ENCODE results near the gene MYO1B. TPM values are rescaled to one million over a fixed set of nuclear protein-coding genes. Genes with fewer than 3 reads are reported as not detected.

The MYO1B gene
- total and polyA plus RNA-seq, 2 of the 4 experiments (the other 2 are of a cell fraction): 57.2 to 116 TPM

DNA sequence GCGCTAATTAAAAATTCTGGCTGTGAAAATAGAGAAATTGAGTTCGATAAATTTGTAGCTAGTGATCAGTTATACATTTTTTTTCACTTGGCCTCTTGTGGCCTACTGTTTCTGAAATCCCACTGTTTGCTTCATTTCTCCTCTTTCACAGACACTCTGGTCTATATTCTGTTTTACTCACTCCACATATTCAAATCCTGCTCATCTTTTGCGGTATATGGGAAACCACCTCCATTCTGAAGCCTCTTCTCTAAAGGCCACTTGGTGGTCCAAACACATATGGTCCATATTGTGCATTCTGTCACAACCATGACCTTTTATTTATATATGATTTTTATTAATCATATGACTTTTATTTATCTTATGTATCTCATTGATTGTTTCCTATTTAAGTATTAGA lies 67.0 kb downstream of the MYO1B start:
- DNase-seq (no peak), ATAC-seq (ENCODE audit: low read depth) (no peak)
- Histone ChIP-seq H2BK5ac (ENCODE audit: low read depth, low read length, poor library complexity, severe bottlenecking) (peak overlapping the region; percentile 11), H3K9me1 (ENCODE audit: insufficient read depth, low read length) (0 out of 2 replicates have a peak, but pooled peaks cover 7% of the 10 kb centered on the region), H3K14ac (replicated peaks; ENCODE audit: low read depth, low read length) (no peak overlapping the region), H2BK20ac (ENCODE audit: low read depth, low read length) (no peak overlapping the region; the same call in 1 of the 2 replicates), H4K8ac (ENCODE audit: low read depth in 2 of 2, low read length in 2 of 2) (0 out of 4 replicates have a peak overlapping the region, but pooled peaks of 1 of the 2 experiments have one; percentile 19), H4K5ac (ENCODE audit: low read depth, low read length) (no peak overlapping the region), H3K36me3 (ENCODE audit: control insufficient read depth, insufficient read depth, low read length) (peaks cover 5% of the 10 kb centered on the region; the same call in 1 of the 2 replicates), H2BK120ac (ENCODE audit: low read depth, low read length) (no peak overlapping the region), H2BK15ac (ENCODE audit: low read depth, low read length) (no peak overlapping the region), H2AFZ (replicated peaks; ENCODE audit: low read length, poor library complexity) (no peak overlapping the region), H3K4ac (ENCODE audit: low read depth, low read length) (no peak overlapping the region), H3K9ac (ENCODE audit: low read depth, low read length) (no peak overlapping the region), H3K27ac (ENCODE audit: insufficient read depth, low read length) (no peak overlapping the region), H3K9me3 (ENCODE audit: control insufficient read depth, insufficient read depth, low read length) (no peaks in the 10 kb centered on the region), H3K4me2 (ENCODE audit: low read depth, low read length) (no peak overlapping the region), H3K23ac (ENCODE audit: low read depth, low read length) (no peak overlapping the region), H3K79me1 (ENCODE audit: low read depth in 1 of 2, low read length in 2 of 2) (peaks cover 30 to 74% of the 10 kb centered on the region in 2 experiments), H3K56ac (ENCODE audit: extremely low read depth, insufficient read depth, low read length) (no peak overlapping the region), H4K20me1 (ENCODE audit: insufficient read depth, low read length) (peaks cover 3% of the 10 kb centered on the region; the same call in 1 of the 2 replicates), H4K91ac (ENCODE audit: insufficient read depth, low read depth, low read length) (no peak overlapping the region), H3K4me1 (ENCODE audit: control insufficient read depth, insufficient read depth, low read length) (peaks cover 15% of the 10 kb centered on the region), H3K4me3 (ENCODE audit: insufficient read depth, low read depth, low read length) (no peak overlapping the region), H3K27me3 (ENCODE audit: control insufficient read depth, insufficient read depth, low read length) (no peaks in the 10 kb centered on the region), H3K18ac (ENCODE audit: low read depth, low read length) (no peak overlapping the region), H2AK5ac (ENCODE audit: low read depth, low read length) (no peak overlapping the region), H2AK9ac (replicated peaks; ENCODE audit: low read depth, low read length, poor library complexity) (no peak overlapping the region)
- dilution Hi-C loops (cut with HindIII; ENCODE audit: low sequenced_read_pairs, unreplicated experiment): no loop called here
- TF ChIP-seq POLR2A (IDR thresholded peaks at IDR 0.05; ENCODE audit: low read depth, low read length) (no peak), CHD1 (IDR thresholded peaks at IDR 0.05; ENCODE audit: low read depth, low read length) (no peak), FOS (IDR thresholded peaks at IDR 0.05; ENCODE audit: low read depth, low read length) (no peak), RCOR1 (IDR thresholded peaks at IDR 0.05; ENCODE audit: insufficient replicate concordance, low read length) (no peak), RAD21 (IDR thresholded peaks at IDR 0.05; ENCODE audit: low read length) (no peak), NFE2L2 (IDR thresholded peaks at IDR 0.05; ENCODE audit: low read depth, low read length) (no peak), MAZ (IDR thresholded peaks at IDR 0.05; ENCODE audit: borderline replicate concordance, low read depth, low read length) (no peak), CEBPB (IDR thresholded peaks at IDR 0.05; ENCODE audit: low read depth, low read length) (no peak), RFX5 (IDR thresholded peaks at IDR 0.05; ENCODE audit: low read depth, low read length) (no peak), BHLHE40 (IDR thresholded peaks at IDR 0.05; ENCODE audit: low read depth, low read length) (no peak), SMC3 (IDR thresholded peaks at IDR 0.05; ENCODE audit: low read depth, low read length) (no peak), MAFK (IDR thresholded peaks at IDR 0.05; ENCODE audit: low read depth, low read length) (no peak), MXI1 (IDR thresholded peaks at IDR 0.05; ENCODE audit: borderline replicate concordance, low read depth, low read length) (no peak)
- TF ChIP-seq, protein P1, sequence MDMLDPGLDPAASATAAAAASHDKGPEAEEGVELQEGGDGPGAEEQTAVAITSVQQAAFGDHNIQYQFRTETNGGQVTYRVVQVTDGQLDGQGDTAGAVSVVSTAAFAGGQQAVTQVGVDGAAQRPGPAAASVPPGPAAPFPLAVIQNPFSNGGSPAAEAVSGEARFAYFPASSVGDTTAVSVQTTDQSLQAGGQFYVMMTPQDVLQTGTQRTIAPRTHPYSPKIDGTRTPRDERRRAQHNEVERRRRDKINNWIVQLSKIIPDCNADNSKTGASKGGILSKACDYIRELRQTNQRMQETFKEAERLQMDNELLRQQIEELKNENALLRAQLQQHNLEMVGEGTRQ (IDR thresholded peaks at IDR 0.05; ENCODE audit: low read depth, low read length): no peak
- TF ChIP-seq, protein P2, sequence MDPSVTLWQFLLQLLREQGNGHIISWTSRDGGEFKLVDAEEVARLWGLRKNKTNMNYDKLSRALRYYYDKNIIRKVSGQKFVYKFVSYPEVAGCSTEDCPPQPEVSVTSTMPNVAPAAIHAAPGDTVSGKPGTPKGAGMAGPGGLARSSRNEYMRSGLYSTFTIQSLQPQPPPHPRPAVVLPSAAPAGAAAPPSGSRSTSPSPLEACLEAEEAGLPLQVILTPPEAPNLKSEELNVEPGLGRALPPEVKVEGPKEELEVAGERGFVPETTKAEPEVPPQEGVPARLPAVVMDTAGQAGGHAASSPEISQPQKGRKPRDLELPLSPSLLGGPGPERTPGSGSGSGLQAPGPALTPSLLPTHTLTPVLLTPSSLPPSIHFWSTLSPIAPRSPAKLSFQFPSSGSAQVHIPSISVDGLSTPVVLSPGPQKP (IDR thresholded peaks at IDR 0.05; ENCODE audit: borderline replicate concordance, low read depth, low read length): no peak
- TF ChIP-seq, protein P3, sequence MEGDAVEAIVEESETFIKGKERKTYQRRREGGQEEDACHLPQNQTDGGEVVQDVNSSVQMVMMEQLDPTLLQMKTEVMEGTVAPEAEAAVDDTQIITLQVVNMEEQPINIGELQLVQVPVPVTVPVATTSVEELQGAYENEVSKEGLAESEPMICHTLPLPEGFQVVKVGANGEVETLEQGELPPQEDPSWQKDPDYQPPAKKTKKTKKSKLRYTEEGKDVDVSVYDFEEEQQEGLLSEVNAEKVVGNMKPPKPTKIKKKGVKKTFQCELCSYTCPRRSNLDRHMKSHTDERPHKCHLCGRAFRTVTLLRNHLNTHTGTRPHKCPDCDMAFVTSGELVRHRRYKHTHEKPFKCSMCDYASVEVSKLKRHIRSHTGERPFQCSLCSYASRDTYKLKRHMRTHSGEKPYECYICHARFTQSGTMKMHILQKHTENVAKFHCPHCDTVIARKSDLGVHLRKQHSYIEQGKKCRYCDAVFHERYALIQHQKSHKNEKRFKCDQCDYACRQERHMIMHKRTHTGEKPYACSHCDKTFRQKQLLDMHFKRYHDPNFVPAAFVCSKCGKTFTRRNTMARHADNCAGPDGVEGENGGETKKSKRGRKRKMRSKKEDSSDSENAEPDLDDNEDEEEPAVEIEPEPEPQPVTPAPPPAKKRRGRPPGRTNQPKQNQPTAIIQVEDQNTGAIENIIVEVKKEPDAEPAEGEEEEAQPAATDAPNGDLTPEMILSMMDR (conservative IDR thresholded peaks at IDR 0.05; ENCODE audit: low read depth, low read length): no peak
- intact Hi-C loops (cut with micrococcal nuclease): no loop called here
- CTCF ChIA-PET: interaction anchor here (0.5 kb wide), 1 partner anchor 336 kb away, joined by 6 read pairs; no protein-coding TSS in a partner anchor
- POLR2A ChIA-PET (ENCODE audit: unreplicated experiment): no interaction called here
- in situ Hi-C loops (cut with MboI; ENCODE audit: low sequenced_read_pairs): no loop called here
- no CpG with 5 or more reads among the region's 3 CpGs for WGBS, 2 experiments (ENCODE audit: extremely low coverage in 2 of 2, insufficient read length in 1 of 2)
- BruUV-seq (replicated peaks): no TSS peak

All from IMR-90 (cell line).